Measurements from ENCODE around the gene EVPL. TPM values are rescaled to one million over a fixed set of nuclear protein-coding genes. Genes with fewer than 3 reads are reported as not detected.

EVPL gene
- total RNA-seq, 1 donor from 2014 or later = not detected

DNA sequence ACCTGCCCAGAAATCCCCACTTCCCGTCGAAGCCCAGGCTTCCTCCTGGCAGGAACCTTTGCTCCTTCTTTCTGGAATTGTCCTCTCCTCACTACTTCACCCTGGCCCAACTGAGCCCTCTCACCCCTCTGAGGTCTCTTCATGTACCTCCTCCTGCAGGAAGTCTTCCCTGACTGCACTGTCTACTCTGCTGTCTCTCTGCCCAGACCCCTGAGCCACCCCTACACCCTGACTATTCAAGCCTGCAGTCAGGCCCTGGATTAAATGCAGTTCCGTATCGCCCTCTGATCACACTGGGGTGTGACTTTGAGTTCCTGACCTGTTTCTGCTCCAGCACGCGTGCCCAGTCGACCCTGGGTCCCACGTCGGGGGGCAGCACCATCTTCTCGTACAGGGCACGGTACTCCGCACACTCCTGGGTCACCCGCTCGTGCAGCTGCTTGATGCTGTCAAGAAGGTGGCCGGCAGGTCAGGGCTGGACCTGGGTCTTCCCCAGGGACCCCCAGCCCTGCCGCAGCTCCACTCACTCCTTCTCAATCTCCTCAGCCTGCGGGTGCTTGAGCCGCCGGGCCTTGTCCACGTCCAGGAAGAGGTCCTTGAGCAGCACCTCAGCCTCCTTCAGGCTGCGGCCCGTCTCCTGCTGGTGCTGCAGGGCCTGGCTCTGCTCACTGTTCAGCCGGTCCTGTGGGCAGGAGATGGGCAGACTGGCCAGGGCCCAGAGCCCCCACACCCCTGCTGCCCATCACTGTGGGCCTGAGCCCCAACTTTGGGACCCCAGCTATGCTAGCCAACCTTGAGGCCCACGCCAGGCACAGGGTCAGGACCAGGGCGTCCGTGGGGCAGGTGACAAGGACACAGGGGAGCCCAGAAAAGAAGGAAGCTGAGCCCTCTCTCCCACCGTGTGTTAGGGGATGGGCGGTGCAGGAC, 3.9 kb downstream of the EVPL start:
- H3K27ac ChIP-seq = no peak overlapping the region
- no peaks in the 10 kb centered on the region for H4K20me1 ChIP-seq (ENCODE audit: low read depth)
- no peaks in the 10 kb centered on the region for H3K36me3 Mint-ChIP-seq
- TF ChIP-seq, protein P1, sequence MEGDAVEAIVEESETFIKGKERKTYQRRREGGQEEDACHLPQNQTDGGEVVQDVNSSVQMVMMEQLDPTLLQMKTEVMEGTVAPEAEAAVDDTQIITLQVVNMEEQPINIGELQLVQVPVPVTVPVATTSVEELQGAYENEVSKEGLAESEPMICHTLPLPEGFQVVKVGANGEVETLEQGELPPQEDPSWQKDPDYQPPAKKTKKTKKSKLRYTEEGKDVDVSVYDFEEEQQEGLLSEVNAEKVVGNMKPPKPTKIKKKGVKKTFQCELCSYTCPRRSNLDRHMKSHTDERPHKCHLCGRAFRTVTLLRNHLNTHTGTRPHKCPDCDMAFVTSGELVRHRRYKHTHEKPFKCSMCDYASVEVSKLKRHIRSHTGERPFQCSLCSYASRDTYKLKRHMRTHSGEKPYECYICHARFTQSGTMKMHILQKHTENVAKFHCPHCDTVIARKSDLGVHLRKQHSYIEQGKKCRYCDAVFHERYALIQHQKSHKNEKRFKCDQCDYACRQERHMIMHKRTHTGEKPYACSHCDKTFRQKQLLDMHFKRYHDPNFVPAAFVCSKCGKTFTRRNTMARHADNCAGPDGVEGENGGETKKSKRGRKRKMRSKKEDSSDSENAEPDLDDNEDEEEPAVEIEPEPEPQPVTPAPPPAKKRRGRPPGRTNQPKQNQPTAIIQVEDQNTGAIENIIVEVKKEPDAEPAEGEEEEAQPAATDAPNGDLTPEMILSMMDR (IDR thresholded peaks at IDR 0.05) = no peak
- TF ChIP-seq EZH2phosphoT487 (IDR thresholded peaks at IDR 0.05) (no peak), EZH2 (IDR thresholded peaks at IDR 0.05) (no peak)
- no peaks in the 10 kb centered on the region for H3K27me3 ChIP-seq
- no peaks in the 10 kb centered on the region for H3K9me3 Mint-ChIP-seq
- H3F3A ChIP-seq (ENCODE audit: low read depth) = no peaks in the 10 kb centered on the region
- peaks cover 6% of the 10 kb centered on the region for H3K4me1 Mint-ChIP-seq
- H3K9ac ChIP-seq = no peak overlapping the region
- H3K4me3 Mint-ChIP-seq = peak overlapping the region; percentile 33
- no peak for DNase-seq (ENCODE audit: low spot score)
- no peak overlapping the region for H2AFZ ChIP-seq (replicated peaks)
- no peak overlapping the region for H3K4me2 ChIP-seq
- H3K4me3 ChIP-seq = no peak overlapping the region
- H3K36me3 ChIP-seq = no peaks in the 10 kb centered on the region
- H3K9me3 ChIP-seq (ENCODE audit: low read depth) = no peaks in the 10 kb centered on the region
- peak overlapping the region; percentile 1 for H3K27ac Mint-ChIP-seq
- no peaks in the 10 kb centered on the region for H3K79me2 ChIP-seq (ENCODE audit: low read depth)
- H3K4me1 ChIP-seq = no peaks in the 10 kb centered on the region
- H3K27me3 Mint-ChIP-seq (ENCODE audit: insufficient read depth, low read depth) = no peaks in the 10 kb centered on the region

DNA sequence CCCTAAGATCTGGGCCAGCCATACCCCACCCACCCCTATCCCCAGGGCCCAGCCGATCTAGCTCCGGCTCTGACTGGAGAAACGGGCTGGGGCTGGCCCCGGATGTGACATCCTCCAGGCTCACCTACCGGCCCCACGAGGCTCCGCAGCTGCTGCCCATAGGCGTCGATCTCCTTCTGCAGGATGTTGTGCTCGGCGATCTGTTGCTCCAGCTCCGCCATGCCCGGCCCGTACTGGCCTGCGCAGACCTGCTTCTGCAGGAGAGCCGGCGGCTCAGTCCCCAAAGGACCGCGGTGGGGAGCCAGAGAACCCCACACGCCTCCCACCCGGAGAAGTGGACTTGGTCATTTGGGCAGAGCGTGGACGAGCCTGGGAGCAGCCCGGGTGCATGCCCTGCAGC, 4.8 kb downstream of the EVPL start:
- no peak for DNase-seq (ENCODE audit: low spot score)
- H3K4me1 ChIP-seq = no peaks in the 10 kb centered on the region
- no peaks in the 10 kb centered on the region for H3K27me3 ChIP-seq
- H3F3A ChIP-seq (ENCODE audit: low read depth) = no peaks in the 10 kb centered on the region
- H3K27ac ChIP-seq = no peak overlapping the region
- TF ChIP-seq EZH2 (IDR thresholded peaks at IDR 0.05) = no peak
- TF ChIP-seq, protein P1 (IDR thresholded peaks at IDR 0.05) = no peak
- TF ChIP-seq EZH2phosphoT487 (IDR thresholded peaks at IDR 0.05) = no peak
- H2AFZ ChIP-seq (replicated peaks) = no peak overlapping the region
- no peaks in the 10 kb centered on the region for H3K9me3 ChIP-seq (ENCODE audit: low read depth)
- H3K27ac Mint-ChIP-seq = no peak overlapping the region
- H3K36me3 ChIP-seq = no peaks in the 10 kb centered on the region
- no peak overlapping the region for H3K4me2 ChIP-seq
- H3K4me3 Mint-ChIP-seq = no peak overlapping the region
- no peaks in the 10 kb centered on the region for H4K20me1 ChIP-seq (ENCODE audit: low read depth)
- peaks cover 6% of the 10 kb centered on the region for H3K4me1 Mint-ChIP-seq
- no peaks in the 10 kb centered on the region for H3K9me3 Mint-ChIP-seq
- no peaks in the 10 kb centered on the region for H3K36me3 Mint-ChIP-seq
- no peak overlapping the region for H3K9ac ChIP-seq
- no peaks in the 10 kb centered on the region for H3K27me3 Mint-ChIP-seq (ENCODE audit: insufficient read depth, low read depth)
- H3K4me3 ChIP-seq = no peak overlapping the region
- H3K79me2 ChIP-seq (ENCODE audit: low read depth) = no peaks in the 10 kb centered on the region

DNA sequence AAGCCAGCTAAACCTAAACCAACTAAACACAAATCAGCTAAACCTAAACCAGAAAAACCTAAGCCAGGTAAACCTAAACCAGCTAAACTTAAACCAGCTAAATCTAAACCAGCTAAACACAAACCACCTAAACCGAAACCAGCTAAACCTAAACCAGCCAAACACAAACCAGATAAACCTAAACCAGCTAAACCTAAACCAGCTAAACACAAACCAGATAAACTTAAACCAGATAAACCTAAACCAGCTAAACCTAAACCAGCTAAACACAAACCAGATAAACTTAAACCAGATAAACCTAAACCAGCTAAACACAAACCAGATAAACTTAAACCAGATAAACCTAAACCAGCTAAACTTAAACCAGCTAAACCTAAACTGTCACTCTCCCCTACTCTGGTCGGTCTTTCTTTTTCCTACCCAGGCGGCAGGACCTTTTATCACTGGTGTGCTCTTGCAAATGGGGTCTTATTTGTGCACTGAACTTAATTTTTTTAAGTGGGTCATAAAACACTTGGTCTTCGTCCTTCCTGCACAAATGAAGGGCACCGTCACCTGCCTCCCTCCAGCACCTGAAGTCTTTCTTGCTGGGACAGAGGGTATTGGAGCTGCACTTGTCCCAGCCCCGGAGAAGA, 7.2 kb downstream of the EVPL start:
- Histone ChIP-seq H3F3A (ENCODE audit: low read depth) (no peaks in the 10 kb centered on the region), H3K4me3 (no peak overlapping the region)
- peaks cover 8% of the 10 kb centered on the region for H3K4me1 Mint-ChIP-seq

More for the DNA sequence above, 7.2 kb downstream of the EVPL start:
- Mint-ChIP-seq H3K27me3 (ENCODE audit: insufficient read depth, low read depth) (no peaks in the 10 kb centered on the region), H3K36me3 (no peaks in the 10 kb centered on the region), H3K4me3 (no peak overlapping the region), H3K27ac (no peak overlapping the region), H3K9me3 (no peaks in the 10 kb centered on the region)
- no peak overlapping the region for H3K4me2 ChIP-seq
- H3K9ac ChIP-seq = no peak overlapping the region
- no peaks in the 10 kb centered on the region for H3K9me3 ChIP-seq (ENCODE audit: low read depth)
- no peak for TF ChIP-seq EZH2phosphoT487 (IDR thresholded peaks at IDR 0.05)
- TF ChIP-seq EZH2 (IDR thresholded peaks at IDR 0.05) = no peak
- TF ChIP-seq, protein P1 (IDR thresholded peaks at IDR 0.05) = no peak
- no peaks in the 10 kb centered on the region for H3K27me3 ChIP-seq
- no peaks in the 10 kb centered on the region for H3K36me3 ChIP-seq
- H2AFZ ChIP-seq (replicated peaks) = no peak overlapping the region
- no peaks in the 10 kb centered on the region for H4K20me1 ChIP-seq (ENCODE audit: low read depth)
- DNase-seq (ENCODE audit: low spot score) = no peak
- H3K79me2 ChIP-seq (ENCODE audit: low read depth) = no peaks in the 10 kb centered on the region
- no peaks in the 10 kb centered on the region for H3K4me1 ChIP-seq
- H3K27ac ChIP-seq = no peak overlapping the region

Data from neural progenitor cell (in vitro differentiated cells).